PC-9 (cell line): ENCODE measurements around the gene DENND1A.

ENCODE experiments used
- EZH2 ChIP-seq: fragments of 200-600 bp; sonication (generic); IDR thresholded peaks from 2 replicates; pipeline ENCODE4 v1.8.0; 2017; ENCODE audit warnings: antibody characterized with exemption, low read depth
- TF ChIP-seq, protein P1 (sequence below): fragments of 200-600 bp; sonication (generic); conservative IDR thresholded peaks from 2 replicates; pipeline ENCODE4 v1.6.1; 2017; ENCODE audit warnings: mixed run types, antibody characterized with exemption, mild to moderate bottlenecking, moderate library complexity

DNA sequence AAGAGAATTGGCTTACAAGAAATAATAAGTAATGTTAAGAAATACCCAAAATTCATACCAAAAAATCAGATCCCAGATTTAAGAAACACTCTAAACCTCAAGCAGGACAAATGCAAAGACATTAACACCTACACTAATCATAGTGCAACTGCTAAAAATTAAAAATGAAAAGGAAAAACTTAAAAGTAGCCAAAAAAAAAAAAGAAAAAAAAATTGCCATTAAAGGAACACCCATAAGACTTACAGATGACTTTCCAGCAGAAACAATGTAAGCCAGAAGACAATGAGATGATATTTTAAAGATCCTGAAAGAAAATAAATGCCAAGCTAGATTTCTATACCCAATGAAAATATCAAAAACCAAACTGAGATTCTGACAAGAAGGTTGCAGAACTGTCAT lies 101.5 kb downstream of the DENND1A start:
- TF ChIP-seq, protein P1, sequence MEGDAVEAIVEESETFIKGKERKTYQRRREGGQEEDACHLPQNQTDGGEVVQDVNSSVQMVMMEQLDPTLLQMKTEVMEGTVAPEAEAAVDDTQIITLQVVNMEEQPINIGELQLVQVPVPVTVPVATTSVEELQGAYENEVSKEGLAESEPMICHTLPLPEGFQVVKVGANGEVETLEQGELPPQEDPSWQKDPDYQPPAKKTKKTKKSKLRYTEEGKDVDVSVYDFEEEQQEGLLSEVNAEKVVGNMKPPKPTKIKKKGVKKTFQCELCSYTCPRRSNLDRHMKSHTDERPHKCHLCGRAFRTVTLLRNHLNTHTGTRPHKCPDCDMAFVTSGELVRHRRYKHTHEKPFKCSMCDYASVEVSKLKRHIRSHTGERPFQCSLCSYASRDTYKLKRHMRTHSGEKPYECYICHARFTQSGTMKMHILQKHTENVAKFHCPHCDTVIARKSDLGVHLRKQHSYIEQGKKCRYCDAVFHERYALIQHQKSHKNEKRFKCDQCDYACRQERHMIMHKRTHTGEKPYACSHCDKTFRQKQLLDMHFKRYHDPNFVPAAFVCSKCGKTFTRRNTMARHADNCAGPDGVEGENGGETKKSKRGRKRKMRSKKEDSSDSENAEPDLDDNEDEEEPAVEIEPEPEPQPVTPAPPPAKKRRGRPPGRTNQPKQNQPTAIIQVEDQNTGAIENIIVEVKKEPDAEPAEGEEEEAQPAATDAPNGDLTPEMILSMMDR: no peak
- TF ChIP-seq EZH2: no peak
